Cerebellar nuclear complex (tissue), 1 donor: ENCODE measurements around the gene SLK.

Experiments
- DNase-seq, 2 experiments: peaks; one replicate each; lab custom pipeline; 2025; lab: John Stamatoyannopoulos, UW

The SLK gene

GRCh38 chr10:104033966-104034365 is 67.0 kb downstream of the SLK start:
- DNase-seq: no peak

GRCh38 chr10:104034401-104035193 is 67.7 kb downstream of the SLK start:
- DNase-seq: no peak

DNA sequence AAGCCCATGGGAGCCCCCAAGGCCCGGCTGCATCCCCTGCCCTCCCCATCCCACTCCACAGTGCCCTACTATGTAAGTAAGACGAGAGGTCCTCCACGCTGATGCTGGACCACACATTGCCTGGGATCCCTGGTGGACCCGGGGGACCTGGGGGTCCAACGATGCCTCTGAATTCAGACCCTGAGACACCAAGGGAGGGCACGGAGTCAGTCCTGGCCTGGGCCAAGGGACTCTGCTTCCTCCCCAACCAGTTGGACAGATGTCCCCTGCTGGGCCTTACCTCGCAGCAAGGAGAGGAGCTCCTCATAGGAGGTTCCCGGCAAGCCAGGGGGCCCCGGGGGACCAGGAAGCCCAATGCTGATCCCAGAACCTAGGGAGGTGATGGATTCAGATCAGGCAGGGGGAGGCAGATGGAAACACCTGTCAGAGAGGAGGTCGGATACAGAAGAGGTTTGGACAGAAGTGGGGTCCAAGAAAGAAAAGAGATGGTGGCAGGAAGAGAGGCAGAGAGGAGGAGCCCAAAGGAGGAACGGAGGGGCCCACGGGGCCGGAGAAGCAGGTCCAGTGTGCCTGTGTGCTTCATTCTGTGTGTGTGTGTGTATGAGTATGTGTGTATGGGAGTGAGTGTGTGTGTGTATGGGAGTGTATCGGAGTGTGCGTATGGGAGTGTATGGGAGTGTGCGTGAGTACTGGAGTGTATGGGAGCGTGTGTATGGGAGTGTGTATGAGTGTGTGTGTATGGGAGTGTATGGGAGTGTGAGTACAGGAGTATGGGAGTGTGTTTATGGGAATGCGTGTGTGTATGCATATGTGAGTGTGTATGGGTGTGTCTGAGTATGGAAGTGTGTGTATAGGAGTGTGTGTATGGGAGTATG is 68.5 kb downstream of the SLK start:
- no peak for DNase-seq

GRCh38 chr10:104036069-104036384 is 69.1 kb downstream of the SLK start:
- no peak for DNase-seq

DNA sequence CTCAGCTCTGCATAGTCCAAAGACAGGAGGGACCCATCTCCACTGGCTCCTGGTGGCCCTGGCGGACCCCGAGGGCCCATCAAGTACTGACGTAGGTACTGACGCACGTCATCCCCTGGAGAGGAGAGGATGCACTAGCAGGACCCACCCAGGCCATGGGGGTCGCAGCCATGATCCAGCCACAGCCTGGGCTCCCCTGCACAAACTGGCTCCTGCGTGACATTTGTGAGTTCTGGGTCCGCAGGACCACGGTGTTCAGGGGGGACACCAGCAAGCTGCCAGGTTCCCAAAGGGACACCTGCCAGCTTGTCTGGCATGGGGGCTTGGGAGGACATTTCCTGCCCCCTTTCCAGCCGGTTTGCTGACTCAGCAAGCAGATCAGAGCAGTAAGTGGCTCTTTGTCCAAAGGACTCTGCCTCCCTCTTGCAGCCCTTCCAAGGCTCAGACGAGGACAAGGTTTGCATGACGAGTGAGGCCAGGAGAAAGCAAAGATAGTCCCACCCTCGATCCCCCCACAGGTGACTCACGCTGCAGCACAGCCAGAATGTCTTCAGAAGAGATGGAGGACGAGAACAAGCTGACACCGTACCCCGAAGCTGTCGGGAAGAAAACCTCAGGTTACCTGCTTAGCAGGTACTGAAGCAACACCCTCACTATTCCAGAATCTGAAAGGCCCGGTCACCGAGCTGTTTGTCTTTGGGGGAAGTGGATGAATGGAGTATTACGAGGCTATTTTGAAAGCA is 69.7 kb downstream of the SLK start:
- DNase-seq: no peak

DNA sequence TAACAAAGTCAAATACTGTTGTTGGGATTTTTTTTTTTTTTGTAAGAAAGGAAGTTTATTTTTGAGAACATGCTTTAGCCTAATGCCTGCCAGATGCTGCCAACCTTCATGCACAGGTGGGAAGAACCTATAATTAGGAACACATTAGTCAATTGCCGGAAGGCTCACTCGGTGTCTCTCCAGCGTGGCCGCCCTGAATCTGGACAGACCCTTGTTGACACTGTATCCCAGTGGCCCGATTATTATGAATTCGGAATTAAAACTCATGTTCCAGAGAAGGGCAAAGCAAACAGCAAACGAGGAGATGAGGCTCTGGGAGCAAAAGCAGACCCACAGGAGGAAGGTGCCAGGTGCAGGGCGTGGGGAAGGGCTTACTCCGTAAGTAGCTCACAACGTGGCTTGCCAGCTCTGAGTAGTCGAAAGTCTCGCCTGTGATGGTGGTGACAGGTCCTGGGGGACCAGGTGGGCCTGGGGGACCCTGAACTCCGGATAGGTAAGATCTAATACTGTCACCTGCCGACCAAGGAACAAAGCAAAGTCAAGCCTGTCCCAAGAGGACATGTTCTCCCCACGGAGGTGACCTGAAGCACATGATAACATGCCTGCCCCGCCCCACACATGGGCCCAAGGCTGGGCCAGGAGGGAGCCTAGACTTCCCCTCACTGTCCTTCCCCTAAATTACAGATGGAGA is 70.5 kb downstream of the SLK start:
- no peak for DNase-seq

GRCh38 chr10:104038537-104038936 is 71.6 kb downstream of the SLK start:
- DNase-seq: no peak

GRCh38 chr10:104038958-104039752 is 72.2 kb downstream of the SLK start:
- no peak for DNase-seq

- DNase-seq: no peak
Measured at GRCh38 chr10:104040382-104040781, 73.4 kb downstream of the SLK start.

- DNase-seq: no peak
Measured at GRCh38 chr10:104040862-104041789, 74.2 kb downstream of the SLK start.

GRCh38 chr10:104041891-104042535 is 75.1 kb downstream of the SLK start:
- DNase-seq: no peak

DNA sequence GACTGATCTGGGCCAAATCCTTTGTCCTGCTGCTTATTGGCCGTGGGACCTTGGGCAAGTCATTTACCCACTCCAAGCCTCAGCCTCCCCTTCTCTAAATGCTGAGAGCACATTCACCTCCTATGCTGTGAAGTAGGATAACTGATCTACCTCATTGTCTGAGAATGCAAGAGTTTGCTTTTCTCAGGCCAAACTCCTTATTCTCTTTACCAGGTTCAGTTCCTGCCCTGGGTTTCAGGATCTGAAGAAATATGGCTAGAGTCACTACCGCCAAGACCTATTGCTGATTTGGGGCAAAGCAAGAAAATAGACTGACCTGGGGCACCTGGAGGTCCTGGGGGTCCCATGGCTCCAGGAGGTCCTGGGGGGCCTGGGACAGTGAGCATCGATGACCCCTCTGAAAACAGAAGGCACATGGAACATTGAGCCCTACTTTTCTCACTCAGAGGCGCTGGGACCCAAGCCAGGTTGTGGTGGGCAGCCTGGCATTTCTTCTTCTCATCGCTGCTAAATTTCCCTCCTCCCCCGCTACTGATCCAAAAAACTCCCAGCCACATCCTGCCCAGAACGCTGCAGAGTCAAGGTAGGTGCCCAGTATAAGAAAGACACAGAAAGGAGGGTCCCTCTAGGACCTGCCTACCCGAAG is 76.4 kb downstream of the SLK start:
- no peak for DNase-seq

GRCh38 chr10:104043854-104044253 is 76.9 kb downstream of the SLK start:
- no peak for DNase-seq

- no peak for DNase-seq
Measured at GRCh38 chr10:104045151-104046089, 78.5 kb downstream of the SLK start.

DNA sequence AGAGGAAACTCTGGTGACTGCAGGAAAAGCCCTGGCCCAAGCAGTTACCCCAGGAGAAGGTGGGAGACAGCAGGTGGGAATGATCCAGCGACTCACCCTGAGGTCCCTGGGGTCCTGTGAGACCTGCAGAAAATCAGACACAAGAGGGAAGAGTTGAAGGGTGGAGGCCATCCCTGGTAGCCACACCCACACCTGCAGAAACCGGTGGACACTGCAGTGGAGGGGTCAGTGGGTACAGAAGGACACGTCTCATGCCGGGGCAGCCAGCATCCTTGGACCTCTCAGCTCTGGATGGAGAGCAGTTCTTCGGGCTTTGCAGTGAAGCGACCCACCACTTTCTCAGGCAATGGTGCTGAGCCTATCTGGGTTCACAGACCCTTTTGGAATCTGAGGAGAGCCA is 79.7 kb downstream of the SLK start:
- no peak for DNase-seq

- no peak for DNase-seq
Measured at GRCh38 chr10:104049504-104050250, 82.7 kb downstream of the SLK start.

DNA sequence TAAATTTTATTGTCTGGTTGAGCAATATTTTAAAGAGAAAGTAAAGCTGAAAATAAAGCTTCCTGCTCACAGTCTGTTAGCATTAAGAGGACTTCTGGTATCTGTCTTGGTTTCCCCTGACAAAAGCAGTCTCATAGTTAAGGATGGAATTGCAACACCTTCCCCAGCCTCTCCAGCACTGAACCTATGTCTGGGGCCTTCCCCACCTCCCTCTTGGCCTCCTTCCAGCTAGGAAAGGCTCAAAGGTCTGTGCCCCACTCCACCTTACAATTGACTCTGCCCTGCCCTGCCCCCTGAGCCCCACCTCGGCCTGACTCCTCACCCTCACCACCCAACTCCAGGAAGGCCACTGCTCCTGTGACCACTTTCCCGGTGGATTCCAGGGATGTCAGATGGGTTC is 85.5 kb downstream of the SLK start:
- DNase-seq: no peak
